ENCODE measurements around the gene ADSS1. TPM values are rescaled to one million over a fixed set of nuclear protein-coding genes. Genes with fewer than 3 reads are reported as not detected.
"Not testable (repeated sequence)": the region's sequence is repeated elsewhere in the genome, so short reads cannot be mapped to it uniquely, and the experiment has no call there.

Gene ADSS1
- total RNA-seq, 4 donors from 2014 or later: 3.4 to 11.4 (median 8.4) TPM

- H3K27ac ChIP-seq: peak overlapping the region; percentile 12 to 87 (median 84)
- no peak overlapping the region for H3K4me3 ChIP-seq
- peaks cover 52 to 84% (median 64%) of the 10 kb centered on the region in 3 donors for H3K4me1 ChIP-seq
- no peaks in the 10 kb centered on the region for H3K9me3 ChIP-seq
- no peak for DNase-seq
- intact Hi-C loops (cut with DNase I): no loop called here
- H3K36me3 ChIP-seq: peaks cover 0 to 4% (median 0%) of the 10 kb centered on the region in 3 donors
- no peaks in the 10 kb centered on the region for H3K27me3 ChIP-seq
- WGBS, 2 donors: 46 to 54% methylated on average over 12 of the region's 12 CpGs
- no peak for TF ChIP-seq POLR2A (IDR thresholded peaks at IDR 0.05)
- TF ChIP-seq CTCF (IDR thresholded peaks at IDR 0.05): no peak
Observed at GRCh38 chr14:104750056-104750752, 26.2 kb downstream of the ADSS1 start.

- H3K36me3 ChIP-seq; DNase-seq; H3K4me3 ChIP-seq; intact Hi-C loops (cut with DNase I); H3K9me3 ChIP-seq; H3K27me3 ChIP-seq: not testable (repeated sequence)
- Histone ChIP-seq H3K27ac (peak overlapping the region in 3 of 4 donors; percentile 12 to 85 (median 43)), H3K4me1 (peaks cover 52 to 84% (median 61%) of the 10 kb centered on the region in 3 donors)
- 79 to 84% methylated on average over 3 to 5 of the region's 5 CpGs for WGBS, 2 donors
Observed at GRCh38 chr14:104750753-104751057, 26.7 kb downstream of the ADSS1 start.

- intact Hi-C loops (cut with DNase I): no loop called here
- TF ChIP-seq POLR2A (IDR thresholded peaks at IDR 0.05) (no peak), CTCF (IDR thresholded peaks at IDR 0.05) (no peak)
- Histone ChIP-seq H3K27me3 (no peaks in the 10 kb centered on the region), H3K36me3 (peaks cover 5 to 19% (median 9%) of the 10 kb centered on the region in 3 donors), H3K9me3 (no peaks in the 10 kb centered on the region), H3K4me3 (peak overlapping the region; percentile 76 to 99 (median 91)), H3K27ac (peak overlapping the region; percentile 86 to 96 (median 95)), H3K4me1 (peaks cover 44 to 75% (median 52%) of the 10 kb centered on the region in 3 donors)
- WGBS, 2 donors: 20 to 30% methylated on average over 4 to 13 of the region's 90 CpGs
- DNase-seq: no peak
Observed at GRCh38 chr14:104751539-104752422, 27.8 kb downstream of the ADSS1 start.

GRCh38 chr14:104752423-104752734 lies 28.4 kb downstream of the ADSS1 start:
- no peaks in the 10 kb centered on the region for H3K27me3 ChIP-seq
- H3K36me3 ChIP-seq: peaks cover 11 to 25% (median 12%) of the 10 kb centered on the region in 3 donors
- 2 to 7% methylated on average over 10 to 18 of the region's 21 CpGs for WGBS, 2 donors
- intact Hi-C loops (cut with DNase I): no loop called here
- peaks cover 39 to 69% (median 47%) of the 10 kb centered on the region in 3 donors for H3K4me1 ChIP-seq
- H3K4me3 ChIP-seq: peak overlapping the region; percentile 76 to 99 (median 91)
- peak overlapping the region; percentile 86 to 96 (median 95) for H3K27ac ChIP-seq
- DNase-seq: peak; percentile 100
- no peaks in the 10 kb centered on the region for H3K9me3 ChIP-seq
- TF ChIP-seq POLR2A (IDR thresholded peaks at IDR 0.05): peak in 3 of 4 donors; percentile 21 to 33 (median 22)
- no peak for TF ChIP-seq CTCF (IDR thresholded peaks at IDR 0.05)

GRCh38 chr14:104752735-104753527 lies 28.9 kb downstream of the ADSS1 start, which contains the start of gene SIVA1:
SIVA1 (plus strand) TSS chr14:104753147; CDS start chr14:104753202, 55 bp downstream.
- H3K27me3 ChIP-seq: no peaks in the 10 kb centered on the region
- H3K9me3 ChIP-seq: no peaks in the 10 kb centered on the region
- peaks cover 34 to 64% (median 41%) of the 10 kb centered on the region in 3 donors for H3K4me1 ChIP-seq
- 1% methylated on average over 26 of the region's 95 CpGs for WGBS, 2 donors
- peak within 1 kb of the TSS; percentile 86 to 96 (median 95) for H3K27ac ChIP-seq
- H3K4me3 ChIP-seq: peak within 1 kb of the TSS; percentile 76 to 99 (median 91)
- peak; percentile 100 for DNase-seq
- peak in 2 of 6 experiments; percentile 23 to 25 for TF ChIP-seq CTCF (IDR thresholded peaks at IDR 0.05)
- peak in 3 of 4 donors; percentile 62 to 88 (median 87) for TF ChIP-seq POLR2A (IDR thresholded peaks at IDR 0.05)
- intact Hi-C loops (cut with DNase I): no loop called here
- peaks cover 14 to 31% (median 17%) of the 10 kb centered on the region in 3 donors for H3K36me3 ChIP-seq

All from esophagus squamous epithelium (tissue), 5 donors.